Right lobe of liver (tissue), 6 donors: Measurements from ENCODE around the gene COL18A1. TPM values are rescaled to one million over a fixed set of nuclear protein-coding genes. Genes with fewer than 3 reads are reported as not detected.

ENCODE experiments used
- ATAC-seq, 4 donors: fragments of 200-7000 bp; cut with Tn5 transposase; one replicate each; pipeline ENCODE4 v1.9.1; 2020; ENCODE audit warnings: mild to moderate bottlenecking in 4 of 4, moderate library complexity in 4 of 4
- DNase-seq, 3 donors: peaks; one replicate each; pipeline ENCODE4 v3.0.0-alpha.2; 2020
- H3K27ac ChIP-seq, 3 donors: fragments of 200-600 bp; one replicate each; pipeline ENCODE4 v1.8.0; 2022
- H3K27me3 ChIP-seq, 2 donors: fragments of 200-600 bp; one replicate each; pipeline ENCODE4 v1.8.0; 2022
- H3K36me3 ChIP-seq, 4 donors: fragments of 200-600 bp; sonication (generic) in 1 of 4; one replicate each; pipeline versions ENCODE4 v1.5.1 to v1.8.0; 2017 to 2022; ENCODE audit warnings: control low read depth in 1 of 4
- H3K4me1 ChIP-seq, 4 donors: fragments of 200-600 bp; sonication (generic) in 1 of 4; one replicate each; pipeline versions ENCODE4 v1.5.1 to v1.8.0; 2017 to 2022; ENCODE audit warnings: control low read depth in 1 of 4
- H3K4me3 ChIP-seq, 3 donors: fragments of 200-600 bp; one replicate each; pipeline ENCODE4 v1.8.0; 2022
- H3K9me3 ChIP-seq, 4 donors: fragments of 200-600 bp; sonication (generic) in 1 of 4; one replicate each; pipeline versions ENCODE4 v1.5.1 to v1.8.0; 2017 to 2022; ENCODE audit warnings: control low read depth in 1 of 4
- POLR2A ChIP-seq: fragments of 450-650 bp; IDR thresholded peaks from one replicate; pipeline ENCODE4 v1.6.1; 2017; ENCODE audit warnings: antibody characterized with exemption, mild to moderate bottlenecking
- whole genome bisulfite sequencing: methylation state at CpG from one replicate; pipeline ENCODE4 v1.1.6; 2018; ENCODE audit warnings: low coverage, low lambda C conversion rate; ENCODE audit not compliant: insufficient coverage; ENCODE audit errors: missing lambda C conversion rate; 5-methylcytosine and 5-hydroxymethylcytosine counted together
- intact Hi-C, 2 donors: fragments of 100-400 bp; cut with DNase I; formaldehyde crosslinking; loops; one replicate each; pipeline versions ENCODE4 v1.11.2 to v1.14.1; 2022
- total RNA-seq, 6 experiments: library from RNA; depleted of rRNA in 2 of 6; stranded (reverse); fragments of >200 nt in 2 of 6; fragmentation: NEBNext Ultra II Directional in 3 of 6; extraction: Animal tissue kit (Norgen Biotek cat#: 25700) in 3 of 6; gene quantifications; one replicate each; pipeline versions ENCODE4 v1.1.0 to v1.2.4, GENCODE V29; 2016 to 2023
- TF ChIP-seq, protein P1 (sequence below), 4 donors: fragments of 200-600 bp in 3 of 4; fragments of 450-650 bp in 1 of 4; IDR thresholded peaks; one replicate each; pipeline versions ENCODE4 v1.5.1 to v1.8.0; 2016 to 2022; ENCODE audit warnings: antibody characterized with exemption in 4 of 4, mild to moderate bottlenecking in 2 of 4
- donor health status: DM: no; HTN: yes; CAD: no.
- donor health status: DM: no; HTN: no; CAD: no.
- donor health status: DM: no; HTN: no; CAD: no.
- donor health status: DM: no; HTN: yes; CAD: no.
- donor health status: DM: no; HTN: yes; CAD: no.

COL18A1 gene
- total RNA-seq, 6 experiments from 2014 or later: 261 to 487 (median 297) TPM

GRCh38 chr21:45415188-45415942 lies 10.4 kb downstream of the COL18A1 start:
- no peak overlapping the region for H3K4me3 ChIP-seq
- WGBS: 80% methylated on average over 1 of the region's 32 CpGs
- intact Hi-C loops: no loop called here
- H3K36me3 ChIP-seq: no peaks in the 10 kb centered on the region
- H3K9me3 ChIP-seq: no peaks in the 10 kb centered on the region
- H3K4me1 ChIP-seq: peaks cover 0 to 10% (median 5%) of the 10 kb centered on the region in 4 donors
- TF ChIP-seq, protein P1, sequence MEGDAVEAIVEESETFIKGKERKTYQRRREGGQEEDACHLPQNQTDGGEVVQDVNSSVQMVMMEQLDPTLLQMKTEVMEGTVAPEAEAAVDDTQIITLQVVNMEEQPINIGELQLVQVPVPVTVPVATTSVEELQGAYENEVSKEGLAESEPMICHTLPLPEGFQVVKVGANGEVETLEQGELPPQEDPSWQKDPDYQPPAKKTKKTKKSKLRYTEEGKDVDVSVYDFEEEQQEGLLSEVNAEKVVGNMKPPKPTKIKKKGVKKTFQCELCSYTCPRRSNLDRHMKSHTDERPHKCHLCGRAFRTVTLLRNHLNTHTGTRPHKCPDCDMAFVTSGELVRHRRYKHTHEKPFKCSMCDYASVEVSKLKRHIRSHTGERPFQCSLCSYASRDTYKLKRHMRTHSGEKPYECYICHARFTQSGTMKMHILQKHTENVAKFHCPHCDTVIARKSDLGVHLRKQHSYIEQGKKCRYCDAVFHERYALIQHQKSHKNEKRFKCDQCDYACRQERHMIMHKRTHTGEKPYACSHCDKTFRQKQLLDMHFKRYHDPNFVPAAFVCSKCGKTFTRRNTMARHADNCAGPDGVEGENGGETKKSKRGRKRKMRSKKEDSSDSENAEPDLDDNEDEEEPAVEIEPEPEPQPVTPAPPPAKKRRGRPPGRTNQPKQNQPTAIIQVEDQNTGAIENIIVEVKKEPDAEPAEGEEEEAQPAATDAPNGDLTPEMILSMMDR (IDR thresholded peaks at IDR 0.05): no peak
- TF ChIP-seq POLR2A: no peak
- no peak for ATAC-seq
- no peak overlapping the region for H3K27ac ChIP-seq
- peak in 2 of 3 donors; percentile 16 to 47 for DNase-seq
- no peaks in the 10 kb centered on the region for H3K27me3 ChIP-seq

DNA sequence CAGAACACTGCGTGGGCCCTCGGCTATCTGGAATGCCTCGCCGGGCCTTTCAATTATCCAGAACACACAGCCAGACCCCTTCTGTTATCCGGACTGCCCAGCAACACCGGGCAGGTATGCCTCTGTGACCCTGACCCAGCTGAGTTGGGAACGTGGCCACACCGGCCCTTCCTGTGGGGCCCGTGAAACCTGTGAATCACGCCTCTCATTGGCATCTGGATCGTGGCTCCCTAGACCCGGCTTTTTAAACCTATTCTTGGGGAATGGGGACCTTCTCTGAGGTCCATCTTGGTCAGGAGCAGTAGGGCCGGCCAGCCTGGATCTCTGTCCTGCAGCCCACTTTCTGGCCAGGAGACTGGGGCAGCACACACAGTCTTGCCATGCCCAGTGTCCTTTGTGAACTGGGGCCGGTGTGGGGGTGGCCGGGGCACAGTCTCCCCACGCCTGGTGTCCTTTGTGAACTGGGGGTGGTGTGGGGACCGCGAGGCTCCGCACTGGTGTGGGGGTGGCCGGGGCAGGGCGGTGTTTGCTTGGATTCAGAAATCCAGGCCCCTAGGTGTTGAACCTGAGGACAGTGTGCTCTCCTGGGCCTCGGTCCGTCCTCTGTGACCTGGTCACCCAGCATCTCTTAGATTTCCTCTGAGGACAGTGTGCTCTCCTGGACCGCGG lies 11.1 kb downstream of the COL18A1 start:
- 79% methylated on average over 6 of the region's 25 CpGs for WGBS
- ATAC-seq (no peak), DNase-seq (peak in 2 of 3 donors; percentile 17 to 31)

GRCh38 chr21:45416620-45417019 lies 11.7 kb downstream of the COL18A1 start:
- Histone ChIP-seq H3K36me3 (no peaks in the 10 kb centered on the region), H3K27me3 (no peaks in the 10 kb centered on the region), H3K27ac (no peak overlapping the region), H3K4me1 (no peaks in the 10 kb centered on the region), H3K4me3 (no peak overlapping the region), H3K9me3 (no peaks in the 10 kb centered on the region)
- WGBS: 71% methylated on average over 7 of the region's 8 CpGs
- TF ChIP-seq POLR2A: no peak
- TF ChIP-seq, protein P1 (IDR thresholded peaks at IDR 0.05): no peak
- DNase-seq (no peak), ATAC-seq (no peak)
- intact Hi-C loops: no loop called here

More for the DNA sequence above, 11.1 kb downstream of the COL18A1 start:
- no peak overlapping the region for H3K4me3 ChIP-seq
- intact Hi-C loops: no loop called here
- no peaks in the 10 kb centered on the region for H3K36me3 ChIP-seq
- H3K9me3 ChIP-seq: no peaks in the 10 kb centered on the region
- H3K27me3 ChIP-seq: no peaks in the 10 kb centered on the region
- H3K4me1 ChIP-seq: peaks cover 0 to 3% (median 1%) of the 10 kb centered on the region in 4 donors
- TF ChIP-seq, protein P1 (IDR thresholded peaks at IDR 0.05): no peak
- TF ChIP-seq POLR2A: no peak
- no peak overlapping the region for H3K27ac ChIP-seq

- Histone ChIP-seq H3K36me3 (no peaks in the 10 kb centered on the region), H3K9me3 (no peaks in the 10 kb centered on the region), H3K27ac (no peak overlapping the region), H3K4me3 (no peak overlapping the region), H3K4me1 (no peaks in the 10 kb centered on the region), H3K27me3 (no peaks in the 10 kb centered on the region)
- intact Hi-C loops: no loop called here
- ATAC-seq: no peak
- WGBS: 74% methylated on average over 9 of the region's 22 CpGs
- TF ChIP-seq, protein P1 (IDR thresholded peaks at IDR 0.05): no peak
- TF ChIP-seq POLR2A: no peak
- peak in 2 of 3 donors; percentile 8 to 31 for DNase-seq
Measured at GRCh38 chr21:45417256-45417950, 12.4 kb downstream of the COL18A1 start.
